ENCODE results near the gene PIGQ. TPM values are rescaled to one million over a fixed set of nuclear protein-coding genes. Genes with fewer than 3 reads are reported as not detected.

The PIGQ gene
- total RNA-seq, 1 experiment from 2014 or later: 58.0 TPM

- no peak overlapping the region for H2BK120ac ChIP-seq (ENCODE audit: low read depth, low read length, poor library complexity, severe bottlenecking)
- Mint-ChIP-seq H3K4me3 (peak overlapping the region in 1 of 2 experiments; percentile 63; a peak in 2 of 5 replicates), H3K27ac (peak overlapping the region in 1 of 3 experiments; percentile 20; a peak in 2 of 7 replicates), H3K36me3 (ENCODE audit: insufficient read depth in 1 of 3, low read depth in 3 of 3) (peaks cover 5 to 15% (median 15%) of the 10 kb centered on the region in 3 experiments; a peak in 6 of 7 replicates), H3K27me3 (ENCODE audit: low read depth) (peaks cover 29% of the 10 kb centered on the region), H3K4me1 (peaks cover 10 to 12% of the 10 kb centered on the region in 2 experiments), H3K9me3 (0 out of 5 replicates have a peak, but pooled peaks cover 0 to 3% of the 10 kb centered on the region in 2 experiments)
- H3K4ac ChIP-seq (ENCODE audit: low read depth, low read length): no peak overlapping the region
- no peak overlapping the region for H3K27ac ChIP-seq (ENCODE audit: insufficient read length, low read depth, low read length)
- no peak overlapping the region for H4K91ac ChIP-seq (ENCODE audit: insufficient read length, low read depth, low read length)
- no peak overlapping the region for H3K4me2 ChIP-seq (ENCODE audit: insufficient read depth, insufficient read length, low read length)
- H3K56ac ChIP-seq (ENCODE audit: insufficient read length, low read depth, low read length): no peak overlapping the region
- no peak overlapping the region for H3K23ac ChIP-seq (ENCODE audit: insufficient read length, low read depth, low read length)
- no peak overlapping the region for H3K14ac ChIP-seq (ENCODE audit: insufficient read depth, low read length)
- H2BK15ac ChIP-seq (ENCODE audit: low read depth, low read length): no peak overlapping the region
- no peak overlapping the region for H2BK20ac ChIP-seq (ENCODE audit: low read depth, low read length, poor library complexity, severe bottlenecking)
- TF ChIP-seq, protein P1, sequence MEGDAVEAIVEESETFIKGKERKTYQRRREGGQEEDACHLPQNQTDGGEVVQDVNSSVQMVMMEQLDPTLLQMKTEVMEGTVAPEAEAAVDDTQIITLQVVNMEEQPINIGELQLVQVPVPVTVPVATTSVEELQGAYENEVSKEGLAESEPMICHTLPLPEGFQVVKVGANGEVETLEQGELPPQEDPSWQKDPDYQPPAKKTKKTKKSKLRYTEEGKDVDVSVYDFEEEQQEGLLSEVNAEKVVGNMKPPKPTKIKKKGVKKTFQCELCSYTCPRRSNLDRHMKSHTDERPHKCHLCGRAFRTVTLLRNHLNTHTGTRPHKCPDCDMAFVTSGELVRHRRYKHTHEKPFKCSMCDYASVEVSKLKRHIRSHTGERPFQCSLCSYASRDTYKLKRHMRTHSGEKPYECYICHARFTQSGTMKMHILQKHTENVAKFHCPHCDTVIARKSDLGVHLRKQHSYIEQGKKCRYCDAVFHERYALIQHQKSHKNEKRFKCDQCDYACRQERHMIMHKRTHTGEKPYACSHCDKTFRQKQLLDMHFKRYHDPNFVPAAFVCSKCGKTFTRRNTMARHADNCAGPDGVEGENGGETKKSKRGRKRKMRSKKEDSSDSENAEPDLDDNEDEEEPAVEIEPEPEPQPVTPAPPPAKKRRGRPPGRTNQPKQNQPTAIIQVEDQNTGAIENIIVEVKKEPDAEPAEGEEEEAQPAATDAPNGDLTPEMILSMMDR (conservative IDR thresholded peaks at IDR 0.05): no peak
- H3K27me3 ChIP-seq (ENCODE audit: insufficient read depth, low read length): no peaks in the 10 kb centered on the region; the same call in 1 of the 2 replicates
- H4K5ac ChIP-seq (ENCODE audit: insufficient read length, low read depth, low read length): no peak overlapping the region
- no peak overlapping the region for H2AFZ ChIP-seq (ENCODE audit: low read length)
- H3K79me2 ChIP-seq (ENCODE audit: insufficient read depth, low read length): no peaks in the 10 kb centered on the region; the same call in 1 of the 2 replicates
- no peaks in the 10 kb centered on the region for H3K4me1 ChIP-seq (ENCODE audit: insufficient read depth, low read length)
- H3K9me3 ChIP-seq (ENCODE audit: control insufficient read depth, low read depth, low read length): no peaks in the 10 kb centered on the region
- H3K79me1 ChIP-seq (ENCODE audit: insufficient read depth, low read depth, low read length, poor library complexity, severe bottlenecking): peaks cover 3% of the 10 kb centered on the region
- no peak overlapping the region for H3T11ph ChIP-seq (ENCODE audit: low read length)
- H2BK5ac ChIP-seq (ENCODE audit: insufficient read length, low read length): no peak overlapping the region
- no peaks in the 10 kb centered on the region for H4K20me1 ChIP-seq (ENCODE audit: control insufficient read depth, insufficient read depth, insufficient read length)
- no peak overlapping the region for H4K8ac ChIP-seq (replicated peaks; ENCODE audit: insufficient read length, low read depth, low read length)
- no peak overlapping the region for H2BK12ac ChIP-seq (ENCODE audit: insufficient read length, low read depth, low read length)
- H3K23me2 ChIP-seq (ENCODE audit: insufficient read length, low read depth, low read length, poor library complexity, severe bottlenecking): peaks cover 2% of the 10 kb centered on the region
- no peak for DNase-seq
- no CpG with 5 or more reads among the region's 9 CpGs for WGBS (ENCODE audit: extremely low coverage, insufficient read length, low lambda C conversion rate)
- H3K9ac ChIP-seq (ENCODE audit: extremely low read depth, insufficient read length, low read length): no peak overlapping the region
- no peak overlapping the region for H2AK5ac ChIP-seq (ENCODE audit: insufficient read length, low read length)
- H3K18ac ChIP-seq (ENCODE audit: insufficient read length, low read depth, low read length): no peak overlapping the region
These were observed 23.6 kb downstream of the PIGQ start for GRCh38 chr16:593406-593805.
